Measurements from ENCODE around the gene ZNF618.

The ZNF618 gene

GRCh38 chr9:114049441-114050225 is 173.5 kb downstream of the ZNF618 start:
- DNase-seq, result no peak

GRCh38 chr9:114050226-114050568 is 174.1 kb downstream of the ZNF618 start:
- no peak for DNase-seq

GRCh38 chr9:114050646-114051045 is 174.5 kb downstream of the ZNF618 start:
- no peak for DNase-seq

DNA sequence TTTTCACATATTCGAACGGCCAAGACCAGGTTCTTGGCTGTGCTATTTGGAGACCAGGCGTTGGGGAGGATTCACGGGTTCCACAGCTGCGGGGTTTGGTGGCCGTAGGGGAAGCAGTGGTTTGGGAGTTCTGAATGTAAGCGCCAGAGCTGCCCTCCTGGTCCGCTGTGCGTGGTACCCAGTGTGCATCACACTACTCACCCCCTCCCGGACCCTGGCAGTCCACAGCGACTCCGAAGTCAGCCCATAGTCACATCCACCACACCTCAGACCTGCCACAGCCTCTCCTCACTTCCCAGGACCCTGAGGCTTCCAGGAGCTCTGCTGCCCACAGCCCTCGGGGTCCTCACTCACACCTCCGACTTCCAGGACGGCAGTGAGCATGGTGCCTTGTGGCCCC is 175.2 kb downstream of the ZNF618 start:
- no peak for DNase-seq

- DNase-seq, result no peak
Measured at GRCh38 chr9:114051706-114052105, 175.6 kb downstream of the ZNF618 start.

- DNase-seq, result no peak
Measured at GRCh38 chr9:114053246-114054005, 177.3 kb downstream of the ZNF618 start.

DNA sequence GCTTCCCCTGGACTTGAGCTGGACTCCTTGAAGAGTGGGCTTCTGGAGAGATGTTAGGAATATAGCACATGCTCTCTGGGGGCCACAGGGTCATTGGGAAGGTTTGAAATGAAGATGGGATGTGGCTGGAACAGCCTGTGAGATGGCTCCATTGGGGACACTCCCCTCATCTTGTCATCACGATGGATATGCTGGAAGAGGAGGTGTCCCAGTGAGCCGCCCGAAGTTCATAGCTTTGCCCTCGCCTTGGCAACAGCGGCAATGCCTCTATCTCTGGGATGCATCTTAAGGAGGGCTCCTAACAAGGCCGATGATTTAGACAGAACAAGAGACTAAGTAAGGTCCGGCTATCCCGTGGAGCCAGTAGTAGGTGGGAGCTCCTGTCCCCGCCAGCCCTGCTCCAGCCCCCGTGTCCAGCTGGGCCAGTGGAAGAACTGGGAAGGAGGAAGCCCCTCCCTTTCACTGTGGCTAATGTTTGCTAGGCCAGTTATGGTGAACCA is 178.1 kb downstream of the ZNF618 start:
- no peak for DNase-seq

- DNase-seq, result no peak
Measured at GRCh38 chr9:114055061-114055460, 179.0 kb downstream of the ZNF618 start.

DNA sequence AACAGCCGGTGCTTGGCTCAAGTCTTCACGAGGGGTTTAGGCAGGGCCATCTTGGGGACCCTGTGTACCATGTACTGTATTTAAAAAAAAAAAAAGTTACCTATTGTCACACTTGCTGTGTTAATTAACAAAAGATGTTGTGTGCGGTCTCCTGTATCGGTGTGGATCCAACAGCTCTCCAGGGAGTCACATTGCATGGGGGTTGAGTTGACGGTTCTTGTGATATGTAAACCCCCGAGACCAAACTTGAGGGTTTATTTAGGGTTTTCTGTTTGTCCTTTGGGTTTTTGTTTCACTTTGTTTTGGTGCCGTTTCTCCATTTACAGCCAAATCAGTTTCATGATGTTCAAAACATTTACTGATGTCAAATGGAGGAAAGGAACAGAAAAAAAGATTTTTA is 179.8 kb downstream of the ZNF618 start:
- no peak for DNase-seq

DNA sequence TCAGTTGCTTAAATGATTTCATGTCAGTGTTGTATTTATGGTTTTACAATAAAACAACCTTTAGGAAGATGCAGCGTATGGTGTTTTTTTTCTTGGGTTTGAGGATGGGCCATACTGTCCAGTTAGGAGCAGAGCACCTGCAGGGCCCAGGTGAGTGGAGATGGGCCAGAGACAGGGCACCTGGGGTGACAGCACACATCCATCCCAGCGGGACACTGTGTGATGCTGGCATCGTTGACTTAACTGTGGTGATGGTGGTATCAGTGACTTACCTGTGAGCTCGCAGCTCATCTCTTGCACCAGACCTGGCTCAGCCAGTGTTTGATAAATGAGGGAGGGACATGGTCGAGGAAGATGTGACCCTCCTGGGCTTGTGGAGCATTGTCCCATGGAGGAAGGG is 180.4 kb downstream of the ZNF618 start:
- DNase-seq, result no peak

GRCh38 chr9:114057161-114057885 is 181.2 kb downstream of the ZNF618 start:
- no peak for DNase-seq

DNA sequence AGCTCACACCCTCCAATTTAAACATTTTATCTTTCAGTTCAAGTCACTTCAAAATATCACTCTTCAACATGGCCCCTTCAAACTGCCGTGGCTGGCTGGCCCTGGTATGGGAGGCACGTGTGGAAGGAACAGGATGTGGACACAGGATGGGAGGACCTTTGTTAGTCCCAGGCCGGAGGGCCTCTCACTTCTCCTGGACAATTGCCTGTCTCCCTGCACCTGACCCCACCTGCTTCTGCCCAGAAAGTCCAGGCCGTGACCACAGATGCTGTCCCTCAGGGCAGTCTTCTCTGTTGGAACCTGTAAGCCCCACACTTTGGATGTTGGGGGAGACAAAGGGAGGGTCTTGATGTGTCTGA is 182.6 kb downstream of the ZNF618 start:
- DNase-seq, result no peak

- DNase-seq, result no peak
Measured at GRCh38 chr9:114059047-114059803, 183.1 kb downstream of the ZNF618 start.

DNA sequence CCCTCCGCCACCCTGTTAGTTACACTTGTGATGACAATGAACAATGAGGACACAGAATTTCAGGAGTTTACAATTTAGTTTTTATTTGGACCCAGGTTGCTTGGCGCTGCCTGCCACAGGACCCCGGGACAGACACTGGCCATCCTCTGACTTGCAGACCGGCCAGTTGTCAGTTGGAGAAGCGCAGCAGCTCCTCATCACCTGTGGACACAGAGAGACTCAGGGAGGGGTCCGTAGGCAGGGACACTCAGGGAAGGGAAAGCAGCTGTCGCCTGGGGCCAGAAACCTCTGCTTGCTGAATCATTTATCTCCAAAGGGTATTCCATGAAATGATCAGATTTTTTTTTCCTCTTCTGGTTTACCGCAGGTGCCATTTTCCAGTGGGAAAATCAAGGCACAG is 184.0 kb downstream of the ZNF618 start:
- no peak for DNase-seq

DNA sequence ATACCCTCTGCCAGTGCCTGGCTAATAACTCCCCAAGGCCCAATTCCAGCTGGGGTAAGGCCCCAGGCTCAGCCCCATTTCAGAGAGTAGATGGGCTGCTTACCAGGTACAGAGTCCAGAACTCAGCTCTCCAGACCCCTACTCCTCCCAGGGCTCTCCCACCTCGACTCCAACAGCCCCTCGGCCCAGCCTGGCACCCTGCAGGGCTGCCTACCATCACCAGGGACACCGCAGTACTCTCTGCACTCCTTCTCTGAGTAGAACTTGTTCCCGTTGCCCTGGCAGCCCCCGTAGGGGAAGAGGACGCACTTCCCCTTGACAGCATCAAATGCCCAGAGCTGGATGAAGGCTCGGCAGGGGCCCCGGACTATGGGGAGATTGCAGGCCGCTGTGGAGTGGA is 184.6 kb downstream of the ZNF618 start:
- no peak for DNase-seq

- DNase-seq, result no peak
Measured at GRCh38 chr9:114061292-114061691, 185.2 kb downstream of the ZNF618 start.

DNA sequence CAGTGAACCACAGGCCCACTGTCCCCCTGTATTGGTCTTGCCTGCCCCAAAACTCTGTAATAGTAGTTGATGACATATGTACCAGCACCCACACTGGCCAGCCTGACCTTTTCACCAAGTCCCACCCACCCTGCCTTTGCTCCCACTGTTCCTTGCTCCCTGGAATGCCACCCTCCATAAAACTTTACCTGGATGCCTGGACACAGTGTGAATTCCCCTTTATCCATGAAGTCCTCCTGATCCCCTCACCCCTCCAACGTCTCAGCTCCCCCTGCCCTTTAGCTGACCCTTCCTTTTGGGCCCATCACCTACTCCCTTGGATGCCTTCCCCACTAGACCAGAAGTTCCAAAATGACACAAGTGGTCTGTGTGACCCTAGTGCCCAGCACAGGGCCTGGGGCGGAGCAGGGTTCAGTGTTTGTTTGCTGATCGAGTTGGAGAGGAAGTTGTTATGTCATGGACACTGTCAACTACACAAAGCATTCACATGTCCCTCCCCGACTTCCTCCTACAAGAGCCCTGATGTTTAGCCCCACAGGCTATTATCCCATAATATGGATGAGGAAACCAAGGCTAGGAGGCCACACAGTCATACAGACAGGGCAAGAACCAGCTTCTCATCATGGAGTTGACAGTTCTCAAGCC is 185.8 kb downstream of the ZNF618 start:
- DNase-seq, result no peak

DNA sequence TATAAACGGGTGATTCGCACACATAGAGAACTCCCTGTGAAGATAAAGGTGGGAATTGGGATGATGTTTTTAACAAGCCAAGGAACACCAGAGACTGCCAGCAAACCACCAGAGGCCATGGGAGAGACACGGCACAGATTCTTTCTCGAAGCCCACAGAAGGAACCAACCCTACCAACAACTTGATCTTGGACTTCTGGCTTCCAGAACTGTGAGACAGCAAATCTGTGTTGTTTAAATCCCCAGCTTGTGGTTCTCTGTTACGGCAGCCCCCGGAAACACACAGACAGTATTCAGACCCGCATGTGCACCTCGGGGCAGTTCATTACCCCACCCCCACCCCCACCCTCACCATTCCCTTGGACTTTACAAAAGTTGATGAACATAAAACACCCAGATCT is 189.2 kb downstream of the ZNF618 start:
- no peak for DNase-seq

GRCh38 chr9:114069476-114070187 is 193.5 kb downstream of the ZNF618 start:
- no peak for DNase-seq

DNA sequence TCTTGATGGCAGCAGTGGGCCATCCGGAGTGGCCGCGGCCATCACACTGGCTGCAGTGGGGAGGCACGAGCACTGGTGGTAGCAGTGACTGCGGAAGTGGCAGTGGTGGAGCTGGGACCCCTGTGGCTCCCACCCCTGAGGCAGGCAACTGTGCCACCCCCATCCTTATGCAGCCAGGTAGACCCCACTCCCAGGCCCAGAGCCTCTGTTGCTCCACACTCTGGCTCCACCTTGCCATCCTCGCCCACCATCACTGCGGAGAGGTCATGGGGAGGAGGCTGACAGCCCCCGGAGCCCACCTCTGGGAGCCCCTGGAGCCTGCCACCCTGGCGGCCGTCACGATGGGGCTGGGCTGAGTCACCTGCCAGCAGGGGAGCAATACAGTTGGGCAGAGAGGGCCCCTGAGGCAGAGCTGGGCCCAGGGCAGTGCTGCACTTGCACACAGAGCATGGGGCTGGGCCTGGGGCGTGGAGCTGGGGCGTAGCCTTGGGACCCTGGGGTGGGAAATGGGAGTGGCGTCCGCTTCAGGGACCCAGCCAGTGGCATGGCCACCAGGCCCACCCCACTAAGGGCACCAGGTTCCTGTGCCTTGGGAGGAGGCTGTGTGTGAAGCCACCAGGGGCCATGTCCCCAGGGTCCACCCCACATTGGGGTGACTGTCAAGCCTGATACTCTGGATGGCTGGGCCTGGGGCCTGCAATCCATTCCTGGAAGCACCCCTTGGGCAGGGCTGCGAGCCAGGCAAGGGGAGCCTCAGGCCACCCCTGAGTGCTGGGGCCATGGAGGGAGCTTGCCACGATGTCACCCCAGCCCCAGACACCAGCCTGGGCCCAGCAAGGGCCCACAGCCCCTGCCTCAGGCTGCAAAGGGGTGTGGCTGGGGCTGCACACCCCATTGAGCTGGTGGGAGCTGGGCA is 194.3 kb downstream of the ZNF618 start:
- DNase-seq, result no peak
